Measurements from ENCODE around the gene SH3BP2. TPM values are rescaled to one million over a fixed set of nuclear protein-coding genes. Genes with fewer than 3 reads are reported as not detected.

The SH3BP2 gene
- total RNA-seq, 4 donors from 2014 or later, result 54.8 to 208 (median 102) TPM

DNA sequence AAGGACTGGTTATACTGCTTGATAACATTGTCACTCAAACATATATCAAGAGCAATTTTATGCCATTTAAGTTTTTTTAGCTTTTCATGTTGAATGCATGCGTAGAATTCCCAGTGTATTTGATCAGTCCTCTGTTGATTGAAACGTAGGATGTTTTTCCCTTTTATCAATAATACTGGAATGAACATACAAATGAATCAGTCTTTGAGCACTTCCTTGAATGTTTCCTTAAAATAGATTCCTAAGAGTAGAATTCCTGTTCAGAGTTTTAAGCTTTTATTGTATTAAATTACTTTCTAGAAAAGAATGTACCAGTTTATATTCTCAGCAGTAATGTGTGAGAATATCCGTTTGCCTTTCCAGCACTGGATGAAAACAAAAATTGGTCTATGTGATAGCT lies 88.5 kb downstream of the SH3BP2 start:
- Histone ChIP-seq H3K36me3 (peaks cover 0 to 83% (median 0%) of the 10 kb centered on the region in 3 donors), H3K27me3 (no peaks in the 10 kb centered on the region), H3K9me3 (no peaks in the 10 kb centered on the region), H3K27ac (no peak overlapping the region), H3K4me3 (no peak overlapping the region), H3K4me1 (no peaks in the 10 kb centered on the region)
- DNase-seq, result no peak
- TF ChIP-seq, protein P1, sequence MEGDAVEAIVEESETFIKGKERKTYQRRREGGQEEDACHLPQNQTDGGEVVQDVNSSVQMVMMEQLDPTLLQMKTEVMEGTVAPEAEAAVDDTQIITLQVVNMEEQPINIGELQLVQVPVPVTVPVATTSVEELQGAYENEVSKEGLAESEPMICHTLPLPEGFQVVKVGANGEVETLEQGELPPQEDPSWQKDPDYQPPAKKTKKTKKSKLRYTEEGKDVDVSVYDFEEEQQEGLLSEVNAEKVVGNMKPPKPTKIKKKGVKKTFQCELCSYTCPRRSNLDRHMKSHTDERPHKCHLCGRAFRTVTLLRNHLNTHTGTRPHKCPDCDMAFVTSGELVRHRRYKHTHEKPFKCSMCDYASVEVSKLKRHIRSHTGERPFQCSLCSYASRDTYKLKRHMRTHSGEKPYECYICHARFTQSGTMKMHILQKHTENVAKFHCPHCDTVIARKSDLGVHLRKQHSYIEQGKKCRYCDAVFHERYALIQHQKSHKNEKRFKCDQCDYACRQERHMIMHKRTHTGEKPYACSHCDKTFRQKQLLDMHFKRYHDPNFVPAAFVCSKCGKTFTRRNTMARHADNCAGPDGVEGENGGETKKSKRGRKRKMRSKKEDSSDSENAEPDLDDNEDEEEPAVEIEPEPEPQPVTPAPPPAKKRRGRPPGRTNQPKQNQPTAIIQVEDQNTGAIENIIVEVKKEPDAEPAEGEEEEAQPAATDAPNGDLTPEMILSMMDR (IDR thresholded peaks at IDR 0.05), result no peak
- TF ChIP-seq POLR2A (IDR thresholded peaks at IDR 0.05), result no peak

DNA sequence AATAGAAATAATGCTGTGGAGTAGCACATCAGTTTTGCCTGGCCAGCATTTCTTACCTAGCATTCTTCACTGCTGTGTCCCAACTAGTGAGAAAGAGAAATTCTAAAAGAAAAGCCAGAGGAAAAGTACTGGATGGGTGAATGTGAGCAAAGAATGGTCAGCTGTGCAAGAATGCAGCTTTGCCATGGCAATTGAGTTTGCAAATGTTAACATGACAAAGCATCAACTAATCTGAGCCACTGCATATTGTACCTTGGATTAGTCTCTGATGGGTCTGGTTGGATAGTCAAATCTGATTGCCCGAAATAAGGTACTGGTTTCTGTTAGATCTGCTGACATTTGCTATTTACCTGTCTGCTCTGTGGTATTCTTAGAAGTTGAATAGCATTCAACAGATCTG lies 89.5 kb downstream of the SH3BP2 start:
- no peak overlapping the region for H3K27ac ChIP-seq
- H3K27me3 ChIP-seq, result no peaks in the 10 kb centered on the region
- no peaks in the 10 kb centered on the region for H3K9me3 ChIP-seq
- H3K4me3 ChIP-seq, result no peak overlapping the region
- peaks cover 0 to 84% (median 0%) of the 10 kb centered on the region in 3 donors for H3K36me3 ChIP-seq
- no peak for TF ChIP-seq POLR2A (IDR thresholded peaks at IDR 0.05)
- TF ChIP-seq, protein P1 (IDR thresholded peaks at IDR 0.05), result no peak
- no peaks in the 10 kb centered on the region for H3K4me1 ChIP-seq
- DNase-seq, result no peak

DNA sequence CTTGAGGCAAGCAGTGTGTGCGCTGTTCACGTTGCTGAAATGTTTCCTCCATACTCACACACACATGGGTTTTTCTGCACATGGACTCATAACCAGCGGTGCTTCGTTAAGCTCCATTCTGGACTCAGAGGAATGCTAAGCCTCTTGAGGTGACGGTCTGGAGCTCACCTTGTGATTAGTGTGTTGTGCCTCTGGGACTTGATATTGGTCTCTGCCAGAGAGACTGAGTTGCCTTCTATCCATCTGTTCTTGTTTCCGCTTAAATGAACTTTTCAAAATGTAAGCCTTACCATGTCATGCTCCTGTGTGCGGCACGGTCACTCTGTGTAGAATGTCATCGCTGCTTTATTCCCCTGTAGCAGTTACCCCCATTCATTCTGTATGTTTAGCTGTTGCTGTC lies 93.3 kb downstream of the SH3BP2 start:
- H3K4me1 ChIP-seq, result peaks cover 0 to 4% (median 0%) of the 10 kb centered on the region in 4 donors
- H3K27me3 ChIP-seq, result no peaks in the 10 kb centered on the region
- peaks cover 0 to 71% (median 0%) of the 10 kb centered on the region in 3 donors for H3K36me3 ChIP-seq
- TF ChIP-seq, protein P1 (IDR thresholded peaks at IDR 0.05), result no peak
- no peak for TF ChIP-seq POLR2A (IDR thresholded peaks at IDR 0.05)
- no peak overlapping the region for H3K4me3 ChIP-seq
- DNase-seq, result no peak
- H3K9me3 ChIP-seq, result no peaks in the 10 kb centered on the region
- no peak overlapping the region for H3K27ac ChIP-seq

DNA sequence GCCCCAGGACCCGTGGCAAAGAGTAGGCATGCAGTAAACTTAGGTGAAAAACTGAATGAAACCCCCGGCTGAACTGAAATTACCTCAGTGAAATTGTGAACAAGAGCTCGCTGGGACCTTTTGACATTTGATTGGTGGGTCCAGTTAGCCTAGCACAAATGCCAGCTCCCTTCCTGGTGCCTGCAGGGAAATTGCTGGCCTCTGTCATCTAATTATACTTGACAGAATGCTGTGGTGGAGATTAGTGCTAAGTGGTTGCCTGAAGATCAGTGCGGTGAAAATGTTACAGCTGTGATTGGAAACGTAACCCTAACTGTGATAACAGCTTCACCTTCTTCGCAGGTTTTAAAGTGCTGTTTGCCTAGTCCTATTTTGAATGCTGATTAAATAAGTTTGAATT lies 93.7 kb downstream of the SH3BP2 start:
- H3K27ac ChIP-seq, result no peak overlapping the region
- peaks cover 0 to 8% (median 0%) of the 10 kb centered on the region in 4 donors for H3K4me1 ChIP-seq
- no peaks in the 10 kb centered on the region for H3K27me3 ChIP-seq
- H3K4me3 ChIP-seq, result no peak overlapping the region
- no peak for DNase-seq
- peaks cover 0 to 68% (median 0%) of the 10 kb centered on the region in 3 donors for H3K36me3 ChIP-seq
- no peak for TF ChIP-seq POLR2A (IDR thresholded peaks at IDR 0.05)
- TF ChIP-seq, protein P1 (IDR thresholded peaks at IDR 0.05), result no peak
- H3K9me3 ChIP-seq, result no peaks in the 10 kb centered on the region

DNA sequence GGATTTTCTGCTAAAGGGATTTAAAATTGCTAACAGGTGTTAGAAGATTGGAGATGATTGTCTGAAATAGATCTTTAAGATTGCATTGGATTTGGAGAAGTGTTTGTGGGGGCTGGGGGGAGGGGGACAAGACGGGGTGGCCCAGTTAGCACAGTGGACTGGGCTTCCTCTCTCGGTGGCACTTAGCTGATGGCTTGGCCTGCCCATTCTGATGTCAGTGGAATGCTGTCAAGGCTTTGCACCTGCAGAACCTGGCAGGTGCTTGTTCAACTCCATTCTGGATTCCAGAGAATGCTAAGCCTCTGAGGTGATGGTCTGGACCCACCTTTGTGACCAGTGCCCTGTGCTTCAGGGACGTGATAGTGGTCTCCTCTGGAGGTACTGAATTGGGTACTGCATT lies 94.5 kb downstream of the SH3BP2 start:
- H3K4me1 ChIP-seq, result peaks cover 0 to 8% (median 0%) of the 10 kb centered on the region in 4 donors
- no peak overlapping the region for H3K27ac ChIP-seq
- TF ChIP-seq, protein P1 (IDR thresholded peaks at IDR 0.05), result no peak
- TF ChIP-seq POLR2A (IDR thresholded peaks at IDR 0.05), result no peak
- no peaks in the 10 kb centered on the region for H3K9me3 ChIP-seq
- peaks cover 0 to 63% (median 0%) of the 10 kb centered on the region in 3 donors for H3K36me3 ChIP-seq
- H3K27me3 ChIP-seq, result no peaks in the 10 kb centered on the region
- DNase-seq, result no peak
- H3K4me3 ChIP-seq, result no peak overlapping the region

DNA sequence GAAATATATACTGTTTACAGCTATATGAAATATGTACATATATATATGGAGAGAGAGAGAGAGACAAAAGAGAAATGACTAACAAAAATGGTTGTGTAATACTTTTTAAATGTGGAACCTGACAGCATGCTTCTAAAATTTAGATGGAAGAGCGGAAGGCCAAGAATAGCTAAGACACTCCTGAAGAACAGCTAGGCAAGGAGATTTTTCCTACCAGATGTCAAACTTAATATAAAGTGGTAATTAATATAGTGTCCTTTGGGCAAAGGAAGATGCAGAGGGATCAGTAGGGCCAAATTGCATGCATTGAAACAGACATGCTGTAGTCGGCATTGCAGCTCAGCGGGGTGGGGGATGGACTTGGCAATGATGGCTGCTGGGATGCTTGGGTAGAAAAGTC lies 96.0 kb downstream of the SH3BP2 start:
- no peak overlapping the region for H3K27ac ChIP-seq
- TF ChIP-seq, protein P1 (IDR thresholded peaks at IDR 0.05), result no peak
- H3K27me3 ChIP-seq, result no peaks in the 10 kb centered on the region
- peaks cover 0 to 8% (median 0%) of the 10 kb centered on the region in 4 donors for H3K4me1 ChIP-seq
- H3K4me3 ChIP-seq, result no peak overlapping the region
- H3K9me3 ChIP-seq, result no peaks in the 10 kb centered on the region
- peaks cover 0 to 50% (median 0%) of the 10 kb centered on the region in 3 donors for H3K36me3 ChIP-seq
- no peak for DNase-seq

Data from Peyer's patch (tissue), 4 donors.